HepG2 (cell line): ENCODE results near the gene UGT1A8. TPM values are rescaled to one million over a fixed set of nuclear protein-coding genes. Genes with fewer than 3 reads are reported as not detected.
A peak's percentile ranks its signal among the peaks of the same experiment; 100 is the strongest.

Experiments used
- ATAC-seq: fragments of 200-7000 bp; cut with Tn5 transposase; 3 replicates; pipeline ENCODE4 v1.9.1; 2020; ENCODE audit warnings: mild to moderate bottlenecking, moderate library complexity
- BruUV-seq: library from RNA; stranded (reverse); fragments of 400-500 nt; replicated peaks from 2 replicates; lab custom pipeline; 2021; lab: Mats Ljungman, UMichigan
- CTCF ChIA-PET: fragments of 300-600 bp; formaldehyde crosslinking; extraction: SDS; loops from one replicate; lab custom pipeline; 2021; ENCODE audit warnings: low total read pairs, inconsistent platforms, low intra/inter-chr PET ratio; lab: Yijun Ruan, JAX
- POLR2A ChIA-PET: fragments of 350-600 bp; sonication (Branson Sonifier 250); formaldehyde crosslinking; loops from one replicate; lab custom pipeline; 2020; ENCODE audit warnings: antibody characterized with exemption, inconsistent platforms; lab: Yijun Ruan, JAX
- DNase-seq: peaks from one replicate; pipeline ENCODE4 v3.0.0-alpha.2; 2015; ENCODE audit warnings: low spot score
- FAIRE-seq: peaks from 3 replicates; lab custom pipeline; 2011; peaks lifted over from hg19 to GRCh38; lab: Jason Lieb, UNC
- H2AFZ ChIP-seq: one replicate; pipeline ENCODE4 v1.6.1; 2011; ENCODE audit warnings: low read length, inconsistent platforms
- H3K27ac ChIP-seq: fragments of 300-600 bp; 3 replicates; pipeline ENCODE4 v1.8.0; 2011; ENCODE audit warnings: mixed run types, mild to moderate bottlenecking, mixed read lengths, low read length, inconsistent platforms; ENCODE audit not compliant: insufficient read depth; ENCODE audit errors: extremely low read length
- H3K27me3 ChIP-seq, 2 experiments: fragments of 200-600 bp in 1 of 2; 2 replicates in 1 of 2; 3 replicates in 1 of 2; pipeline versions ENCODE4 v1.6.0 to v1.8.0; 2011; ENCODE audit warnings: low read length in 2 of 2, mild to moderate bottlenecking in 2 of 2, moderate library complexity in 2 of 2, inconsistent platforms in 1 of 2; ENCODE audit not compliant: insufficient read depth in 2 of 2, control insufficient read depth in 1 of 2
- H3K36me3 ChIP-seq, 2 experiments: fragments of 200-600 bp in 1 of 2; replicated peaks in 1 of 2; 2 replicates in 1 of 2; 3 replicates in 1 of 2; pipeline versions ENCODE4 v1.5.1 to v1.8.0; 2011; ENCODE audit warnings: low read length in 2 of 2, inconsistent platforms in 1 of 2; ENCODE audit not compliant: insufficient read depth in 2 of 2, control insufficient read depth in 1 of 2
- H3K4me1 ChIP-seq: 2 replicates; pipeline ENCODE4 v1.5.1; 2012; ENCODE audit warnings: low read length, inconsistent platforms; ENCODE audit not compliant: insufficient read depth
- H3K4me2 ChIP-seq: 2 replicates; pipeline ENCODE4 v1.6.0; 2011; ENCODE audit warnings: low read depth, low read length, inconsistent platforms
- H3K4me3 ChIP-seq, 3 experiments: fragments of 200-600 bp in 1 of 3; sonication (generic), shearing (Covaris generic) in 1 of 3; replicated peaks in 1 of 3; 2 replicates each; pipeline ENCODE4 v1.5.1; 2011 to 2016; ENCODE audit warnings: low read length in 3 of 3, inconsistent platforms in 2 of 3, low read depth in 2 of 3, mild to moderate bottlenecking in 2 of 3, control low read depth in 1 of 3, mixed read lengths in 1 of 3; ENCODE audit not compliant: insufficient read depth in 1 of 3
- H3K79me2 ChIP-seq: one replicate; pipeline ENCODE4 v1.6.1; 2011; ENCODE audit warnings: low read length, inconsistent platforms; ENCODE audit not compliant: insufficient read depth
- H3K9ac ChIP-seq: 2 replicates; pipeline ENCODE4 v1.6.0; 2011; ENCODE audit warnings: mild to moderate bottlenecking, low read depth, low read length, inconsistent platforms; ENCODE audit not compliant: insufficient read depth
- H3K9me3 ChIP-seq: 2 replicates; pipeline ENCODE4 v1.5.1; 2012; ENCODE audit warnings: mild to moderate bottlenecking, low read length
- H4K20me1 ChIP-seq: 2 replicates; pipeline ENCODE4 v1.6.0; 2011; ENCODE audit warnings: inconsistent platforms, mild to moderate bottlenecking, low read length, moderate library complexity; ENCODE audit not compliant: insufficient read depth
- CBX5 ChIP-seq: sonication (generic); formaldehyde crosslinking; IDR thresholded peaks from 2 replicates; pipeline ENCODE4 v1.4.0; 2020; ENCODE audit warnings: missing genetic modification reagents, borderline replicate concordance
- GZF1 ChIP-seq: sonication (generic); formaldehyde crosslinking; IDR thresholded peaks from 2 replicates; pipeline ENCODE4 v1.5.1; 2020; ENCODE audit warnings: mild to moderate bottlenecking, missing genetic modification reagents
- IKZF4 ChIP-seq: sonication (generic); formaldehyde crosslinking; IDR thresholded peaks from 2 replicates; pipeline ENCODE4 v1.5.1; 2020; ENCODE audit warnings: borderline replicate concordance, mild to moderate bottlenecking, low read depth, missing genetic modification reagents; ENCODE audit errors: not compliant biosample characterization
- KLF16 ChIP-seq, 2 experiments: sonication (generic) in 1 of 2; formaldehyde crosslinking in 1 of 2; IDR thresholded peaks; 2 replicates each; pipeline versions ENCODE4 v1.6.1 to v1.8.0; 2016 to 2023; ENCODE audit warnings: missing genetic modification reagents in 2 of 2, missing compliant biosample characterization in 1 of 2
- SIX1 ChIP-seq: sonication (generic); formaldehyde crosslinking; IDR thresholded peaks from 2 replicates; pipeline ENCODE4 v1.4.0; 2020; ENCODE audit warnings: missing genetic modification reagents, borderline replicate concordance
- SNAPC2 ChIP-seq: sonication (generic); formaldehyde crosslinking; IDR thresholded peaks from 2 replicates; pipeline ENCODE4 v1.8.1; 2022; ENCODE audit warnings: mild to moderate bottlenecking, missing genetic modification reagents
- ZIK1 ChIP-seq: sonication (generic); formaldehyde crosslinking; IDR thresholded peaks from 2 replicates; pipeline ENCODE4 v1.5.0; 2020; ENCODE audit warnings: mild to moderate bottlenecking, low read depth, missing genetic modification reagents, borderline replicate concordance
- ZNF260 ChIP-seq: sonication (generic); formaldehyde crosslinking; IDR thresholded peaks from 2 replicates; pipeline ENCODE4 v1.4.0; 2020; ENCODE audit warnings: missing genetic modification reagents, low read depth, mild to moderate bottlenecking, borderline replicate concordance
- WGBS: methylation state at CpG from one replicate; pipeline ENCODE4 v1.1.6; 2017; ENCODE audit warnings: low lambda C conversion rate; 5-methylcytosine and 5-hydroxymethylcytosine counted together
- in situ Hi-C: cut with HindIII; loops from 2 replicates; pipeline ENCODE4 v1.10.0; 2017; ENCODE audit warnings: low pct_unique_long_range_greater_than_20kb; ENCODE audit not compliant: extremely low pct_ligation_motif_present
- intact Hi-C: fragments of 100-400 bp; cut with micrococcal nuclease; formaldehyde crosslinking; loops from one replicate; pipeline ENCODE4 v1.10.0; 2022; ENCODE audit not compliant: unreplicated experiment
- polyA plus RNA-seq, 8 experiments: library from polyadenylated mRNA; depleted of rRNA in 3 of 8; stranded (reverse) in 7 of 8; unstranded in 1 of 8; fragments of >200 nt; fragmentation: Illumina TruSeq in 4 of 8; extraction: Trizol in 4 of 8; gene quantifications; 2 replicates each; pipeline versions ENCODE4 v1.2.1 to v1.2.3, GENCODE V29; 2011 to 2016; ENCODE audit warnings: low read depth in 4 of 8, missing spikeins in 1 of 8, mixed read lengths in 1 of 8; ENCODE audit not compliant: insufficient read depth in 1 of 8
- total RNA-seq, 5 experiments: library from RNA; depleted of rRNA; stranded (reverse); fragments of >200 nt; fragmentation: Illumina TruSeq; extraction: Trizol; gene quantifications; 2 replicates each; pipeline ENCODE4 v1.2.3, GENCODE V29; 2016; ENCODE audit warnings: low read depth in 1 of 5
- TF ChIP-seq, protein P1 (sequence below), 2 experiments: sonication (generic) in 1 of 2; formaldehyde crosslinking in 1 of 2; IDR thresholded peaks; 2 replicates each; pipeline versions ENCODE4 v1.5.1 to v1.6.1; 2011 to 2020; ENCODE audit warnings: borderline replicate concordance in 1 of 2, low read depth in 1 of 2, low read length in 1 of 2, mild to moderate bottlenecking in 1 of 2, missing genetic modification reagents in 1 of 2, moderate library complexity in 1 of 2
- TF ChIP-seq, protein P2 (sequence below): sonication (generic); IDR thresholded peaks from 2 replicates; pipeline ENCODE4 v1.6.1; 2016; ENCODE audit warnings: low read depth, borderline replicate concordance

Gene UGT1A8
- total and polyA plus RNA-seq, 2 of the 13 experiments (the other 11 are each of a cell fraction or from before 2014, with no cell fraction given): not detected

DNA sequence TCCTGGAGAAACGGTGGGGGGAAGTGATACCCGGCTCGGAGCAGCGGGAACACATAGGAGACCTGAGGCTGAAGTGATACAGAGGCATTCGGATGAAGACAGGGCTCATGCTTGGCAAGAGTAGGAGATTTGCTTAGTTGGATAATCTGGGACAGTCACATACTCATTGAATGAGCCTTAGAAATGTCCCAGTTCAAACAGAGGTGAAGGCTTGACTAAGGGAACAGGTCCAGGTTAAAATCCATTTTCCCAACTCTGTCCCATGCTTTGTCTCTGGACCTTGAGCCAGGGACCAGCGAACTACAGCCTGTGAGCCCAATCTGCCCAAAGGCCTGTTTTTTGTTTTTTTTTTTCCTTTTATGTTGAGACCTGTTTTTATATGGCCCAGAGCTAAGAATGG lies 76.5 kb downstream of the UGT1A8 start:
- ATAC-seq (peak; percentile 40; the same call in 2 of the 3 replicates), FAIRE-seq (no peak), DNase-seq (no peak)
- peaks cover 16% of the 10 kb centered on the region for H3K4me1 ChIP-seq
- intact Hi-C loops: no loop called here
- TF ChIP-seq SIX1 (CRISPR knock-in tag) (no peak), CBX5 (CRISPR knock-in tag) (0 out of 2 replicates have a peak, but pooled peaks have one; percentile 20)
- H3K36me3 ChIP-seq: no peaks in the 10 kb centered on the region
- H3K9ac ChIP-seq: no peak overlapping the region
- CTCF ChIA-PET: no interaction called here
- no TSS peak for BruUV-seq
- 77% methylated on average over 6 of the region's 6 CpGs for WGBS
- no peak overlapping the region for H3K4me3 ChIP-seq
- POLR2A ChIA-PET: no interaction called here
- H3K27me3 ChIP-seq: no peaks in the 10 kb centered on the region
- H3K79me2 ChIP-seq: no peaks in the 10 kb centered on the region
- no peak overlapping the region for H3K27ac ChIP-seq
- no peaks in the 10 kb centered on the region for H4K20me1 ChIP-seq
- H2AFZ ChIP-seq: no peak overlapping the region
- H3K4me2 ChIP-seq: no peak overlapping the region
- in situ Hi-C loops: no loop called here
- H3K9me3 ChIP-seq: no peaks in the 10 kb centered on the region

DNA sequence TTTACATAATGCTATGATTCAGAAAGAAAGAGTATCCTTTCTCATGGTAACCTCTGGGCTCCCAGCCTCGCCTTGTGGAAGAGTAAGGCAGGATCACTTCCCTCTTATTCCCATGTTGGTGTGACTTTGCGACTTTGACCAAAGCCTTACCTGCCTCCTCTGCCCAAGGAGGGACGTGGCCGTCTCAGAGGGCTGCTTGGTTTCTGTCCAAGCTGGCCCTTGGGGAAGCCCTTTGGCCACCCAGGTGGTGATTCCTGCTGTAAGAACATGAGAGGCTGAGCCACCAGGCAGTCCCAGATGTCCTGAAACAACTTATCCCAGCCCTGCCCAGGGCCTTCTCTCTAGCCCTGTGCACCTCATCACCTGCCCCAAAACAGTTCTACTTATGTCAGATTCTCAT lies 81.3 kb downstream of the UGT1A8 start:
- BruUV-seq: no TSS peak
- no peak overlapping the region for H3K9ac ChIP-seq
- no peak overlapping the region for H3K4me2 ChIP-seq
- ChIA-PET CTCF (no interaction called here), POLR2A (no interaction called here)
- ATAC-seq: no peak
- FAIRE-seq: no peak
- peaks cover 15% of the 10 kb centered on the region for H3K4me1 ChIP-seq
- H2AFZ ChIP-seq: no peak overlapping the region
- no peaks in the 10 kb centered on the region for H3K36me3 ChIP-seq
- in situ Hi-C loops (no loop called here), intact Hi-C loops (no loop called here)
- no peak for DNase-seq
- H3K27me3 ChIP-seq: no peaks in the 10 kb centered on the region
- 75% methylated on average over 4 of the region's 4 CpGs for WGBS
- no peaks in the 10 kb centered on the region for H3K79me2 ChIP-seq
- TF ChIP-seq, protein P1, sequence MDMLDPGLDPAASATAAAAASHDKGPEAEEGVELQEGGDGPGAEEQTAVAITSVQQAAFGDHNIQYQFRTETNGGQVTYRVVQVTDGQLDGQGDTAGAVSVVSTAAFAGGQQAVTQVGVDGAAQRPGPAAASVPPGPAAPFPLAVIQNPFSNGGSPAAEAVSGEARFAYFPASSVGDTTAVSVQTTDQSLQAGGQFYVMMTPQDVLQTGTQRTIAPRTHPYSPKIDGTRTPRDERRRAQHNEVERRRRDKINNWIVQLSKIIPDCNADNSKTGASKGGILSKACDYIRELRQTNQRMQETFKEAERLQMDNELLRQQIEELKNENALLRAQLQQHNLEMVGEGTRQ (IDR thresholded peaks at IDR 0.05; ENCODE audit: low read depth, low read length): no peak
- TF ChIP-seq, protein P1 (CRISPR knock-in tag; IDR thresholded peaks at IDR 0.05; ENCODE audit: borderline replicate concordance): no peak
- TF ChIP-seq KLF16 (CRISPR knock-in tag; IDR thresholded peaks at IDR 0.05) (no peak), SNAPC2 (CRISPR knock-in tag) (no peak), IKZF4 (CRISPR knock-in tag) (no peak), GZF1 (CRISPR knock-in tag) (no peak), ZIK1 (CRISPR knock-in tag) (no peak), ZNF260 (CRISPR knock-in tag) (no peak)
- TF ChIP-seq, protein P2, sequence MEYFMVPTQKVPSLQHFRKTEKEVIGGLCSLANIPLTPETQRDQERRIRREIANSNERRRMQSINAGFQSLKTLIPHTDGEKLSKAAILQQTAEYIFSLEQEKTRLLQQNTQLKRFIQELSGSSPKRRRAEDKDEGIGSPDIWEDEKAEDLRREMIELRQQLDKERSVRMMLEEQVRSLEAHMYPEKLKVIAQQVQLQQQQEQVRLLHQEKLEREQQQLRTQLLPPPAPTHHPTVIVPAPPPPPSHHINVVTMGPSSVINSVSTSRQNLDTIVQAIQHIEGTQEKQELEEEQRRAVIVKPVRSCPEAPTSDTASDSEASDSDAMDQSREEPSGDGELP: no peak
- no peaks in the 10 kb centered on the region for H4K20me1 ChIP-seq
- H3K9me3 ChIP-seq: no peaks in the 10 kb centered on the region
- no peak overlapping the region for H3K4me3 ChIP-seq
- no peak overlapping the region for H3K27ac ChIP-seq
